Fibroblast of mammary gland (primary cell): ENCODE results near the gene STKLD1.

Experiments used
- DNase-seq: peaks from one replicate; pipeline ENCODE4 v3.0.0-alpha.2; 2010; ENCODE audit warnings: low read depth
- H3K4me3 ChIP-seq: 2 replicates; pipeline ENCODE4 v1.5.1; 2011; ENCODE audit warnings: low read depth, mild to moderate bottlenecking, low read length, moderate library complexity; ENCODE audit not compliant: control insufficient read depth
- TF ChIP-seq, protein P1 (sequence below): conservative IDR thresholded peaks from 2 replicates; pipeline ENCODE4 v1.5.1; 2011; ENCODE audit warnings: low read depth, low read length, inconsistent platforms; ENCODE audit not compliant: control insufficient read depth, insufficient read depth

STKLD1 gene

GRCh38 chr9:133402689-133403088, 26.5 kb downstream of the STKLD1 start:
- TF ChIP-seq, protein P1, sequence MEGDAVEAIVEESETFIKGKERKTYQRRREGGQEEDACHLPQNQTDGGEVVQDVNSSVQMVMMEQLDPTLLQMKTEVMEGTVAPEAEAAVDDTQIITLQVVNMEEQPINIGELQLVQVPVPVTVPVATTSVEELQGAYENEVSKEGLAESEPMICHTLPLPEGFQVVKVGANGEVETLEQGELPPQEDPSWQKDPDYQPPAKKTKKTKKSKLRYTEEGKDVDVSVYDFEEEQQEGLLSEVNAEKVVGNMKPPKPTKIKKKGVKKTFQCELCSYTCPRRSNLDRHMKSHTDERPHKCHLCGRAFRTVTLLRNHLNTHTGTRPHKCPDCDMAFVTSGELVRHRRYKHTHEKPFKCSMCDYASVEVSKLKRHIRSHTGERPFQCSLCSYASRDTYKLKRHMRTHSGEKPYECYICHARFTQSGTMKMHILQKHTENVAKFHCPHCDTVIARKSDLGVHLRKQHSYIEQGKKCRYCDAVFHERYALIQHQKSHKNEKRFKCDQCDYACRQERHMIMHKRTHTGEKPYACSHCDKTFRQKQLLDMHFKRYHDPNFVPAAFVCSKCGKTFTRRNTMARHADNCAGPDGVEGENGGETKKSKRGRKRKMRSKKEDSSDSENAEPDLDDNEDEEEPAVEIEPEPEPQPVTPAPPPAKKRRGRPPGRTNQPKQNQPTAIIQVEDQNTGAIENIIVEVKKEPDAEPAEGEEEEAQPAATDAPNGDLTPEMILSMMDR, result no peak
- DNase-seq, result no peak
- no peak overlapping the region for H3K4me3 ChIP-seq

DNA sequence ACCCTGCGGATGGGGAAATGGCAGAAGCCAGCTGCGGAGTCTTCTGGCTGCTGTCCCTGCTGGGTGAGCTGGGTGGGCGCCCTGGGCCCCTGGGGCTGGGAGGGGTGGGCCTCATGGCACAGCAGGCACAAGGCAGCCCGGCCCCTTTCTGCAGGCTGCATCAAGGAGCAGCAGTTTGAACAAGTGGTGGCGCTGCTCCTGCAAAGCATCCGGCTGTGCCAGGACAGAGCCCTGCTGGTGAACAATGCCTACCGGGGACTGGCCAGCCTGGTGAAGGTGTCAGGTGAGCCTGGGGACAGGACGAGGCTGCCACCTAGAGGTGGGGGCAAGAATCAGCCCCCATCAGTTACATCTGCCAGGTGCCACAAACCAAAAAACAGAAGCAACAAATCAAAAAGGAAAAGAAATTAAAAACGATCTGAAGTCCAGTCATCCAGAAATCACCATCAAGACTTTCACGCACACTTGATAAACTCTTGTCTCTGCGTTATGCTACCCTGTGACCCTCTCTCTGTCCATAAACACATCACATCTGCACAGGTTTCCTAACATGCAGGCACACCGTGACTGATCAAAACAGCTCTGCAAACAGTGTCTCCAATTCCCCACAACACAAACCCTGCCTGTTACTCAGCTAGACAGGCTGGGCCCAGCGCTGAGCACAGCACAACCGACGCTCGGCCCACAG, 27.7 kb downstream of the STKLD1 start:
- H3K4me3 ChIP-seq, result no peak overlapping the region
- TF ChIP-seq, protein P1, result peak; percentile 52
- DNase-seq, result peak; percentile 22

GRCh38 chr9:133404454-133405002, 28.4 kb downstream of the STKLD1 start:
- no peak for DNase-seq
- no peak overlapping the region for H3K4me3 ChIP-seq

DNA sequence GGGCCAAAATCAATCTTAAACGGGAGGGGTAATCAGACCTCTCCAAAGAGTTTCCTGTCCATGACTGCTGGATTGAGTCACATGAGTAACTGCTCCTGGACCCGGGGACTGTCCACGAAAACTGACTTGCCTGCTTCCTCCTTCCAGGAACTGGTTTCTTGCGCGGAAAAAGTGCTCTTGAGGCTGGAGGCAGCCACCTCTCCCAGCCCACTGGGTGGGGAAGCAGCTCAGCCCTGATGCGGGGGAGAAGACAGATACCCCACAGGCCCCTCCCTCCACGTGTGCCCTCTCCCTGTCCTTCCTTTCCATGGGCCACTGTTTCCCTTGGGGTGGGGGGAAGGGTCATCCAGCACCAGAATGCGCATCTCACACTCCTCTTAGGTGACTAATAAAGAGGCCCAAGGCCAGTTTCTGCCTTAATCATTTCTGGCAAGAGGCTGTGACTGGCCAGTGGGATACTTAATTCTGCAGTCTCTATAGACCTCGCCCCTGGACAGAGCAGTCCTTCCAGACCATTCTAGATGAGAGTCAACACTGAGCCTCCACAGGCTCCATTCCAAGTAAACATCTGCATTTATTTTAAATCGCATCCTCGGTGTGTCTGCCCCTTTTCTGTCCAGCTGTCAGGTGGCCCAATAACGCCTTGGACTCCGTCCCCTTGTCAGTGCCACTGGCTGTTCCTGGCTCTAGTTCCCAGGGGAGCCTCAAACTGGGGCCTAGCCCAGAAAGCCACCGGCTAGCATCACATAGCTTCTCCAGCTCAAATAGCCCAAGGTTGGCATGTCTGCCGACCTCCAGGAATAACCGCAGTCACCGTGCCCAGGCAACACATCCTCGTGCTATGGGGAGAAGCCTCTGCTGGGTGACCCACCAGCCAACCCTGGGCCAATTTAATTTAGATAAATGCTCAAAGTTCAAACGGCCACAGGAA, 29.6 kb downstream of the STKLD1 start:
- H3K4me3 ChIP-seq, result no peak overlapping the region
- peak; percentile 90 for DNase-seq
- TF ChIP-seq, protein P1, result no peak

More at GRCh38 chr9:133404454-133405002, 28.4 kb downstream of the STKLD1 start:
- TF ChIP-seq, protein P1, result no peak

GRCh38 chr9:133406480-133407307, 30.5 kb downstream of the STKLD1 start:
- peak; percentile 75 for DNase-seq
- H3K4me3 ChIP-seq, result no peak overlapping the region
- TF ChIP-seq, protein P1, result peak; percentile 86

- no peak for DNase-seq
- H3K4me3 ChIP-seq, result no peak overlapping the region
- TF ChIP-seq, protein P1, result no peak
Observed at GRCh38 chr9:133408042-133408441, 31.9 kb downstream of the STKLD1 start.
